NOMO-1 treated with DMSO at 0.1 percent for 48 hours (cell line): Measurements from ENCODE around the gene SRMS.

ENCODE experiments used
- DNase-seq: peaks from one replicate; lab custom pipeline; 2025; ENCODE audit not compliant: unreplicated experiment; lab: John Stamatoyannopoulos, UW

Gene SRMS

DNA sequence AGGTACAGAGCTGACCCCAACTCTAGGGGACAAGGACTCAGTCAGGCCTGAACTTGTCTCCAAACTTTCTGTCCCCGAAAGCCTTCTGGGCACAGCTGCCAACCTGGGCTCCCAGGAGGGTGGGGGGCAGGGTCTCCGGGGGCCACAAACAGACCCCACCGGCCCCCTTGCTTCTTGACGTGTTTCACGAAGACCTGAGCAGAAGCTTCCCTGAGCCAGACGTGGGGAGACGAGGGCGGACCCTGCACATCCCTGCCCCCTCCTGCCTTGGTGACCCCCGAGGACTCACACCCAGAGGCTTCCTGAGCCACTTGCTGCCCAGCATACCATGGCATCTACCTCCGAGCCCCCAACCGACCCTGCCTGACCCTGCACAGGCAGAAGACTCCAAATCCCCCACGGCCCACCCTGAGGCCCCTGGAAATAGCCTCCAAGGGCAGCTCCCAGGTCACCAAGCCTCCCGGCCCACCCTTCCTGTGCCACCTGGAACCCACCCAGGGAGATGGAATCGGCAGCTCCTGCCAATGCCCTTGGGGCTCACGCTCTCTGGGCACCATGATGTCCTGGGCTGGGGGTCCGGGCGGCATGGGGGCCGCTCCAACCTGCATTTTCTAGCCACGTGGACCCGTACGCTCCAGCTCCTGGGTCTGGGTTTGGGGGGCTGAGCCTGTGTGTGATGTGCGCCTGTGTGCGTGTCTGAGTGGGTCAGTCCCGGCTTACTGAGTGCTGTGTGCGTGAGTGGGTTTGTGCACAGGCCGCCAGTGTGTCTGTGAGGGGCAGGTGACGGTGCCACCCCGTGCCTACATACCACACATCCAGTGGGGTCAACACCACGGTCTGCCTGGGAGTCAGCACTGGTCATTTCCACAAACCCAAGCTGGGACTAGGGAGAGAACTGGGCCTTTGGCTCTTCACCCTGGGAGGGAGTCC is 7.8 kb downstream of the SRMS start:
- no peak for DNase-seq

DNA sequence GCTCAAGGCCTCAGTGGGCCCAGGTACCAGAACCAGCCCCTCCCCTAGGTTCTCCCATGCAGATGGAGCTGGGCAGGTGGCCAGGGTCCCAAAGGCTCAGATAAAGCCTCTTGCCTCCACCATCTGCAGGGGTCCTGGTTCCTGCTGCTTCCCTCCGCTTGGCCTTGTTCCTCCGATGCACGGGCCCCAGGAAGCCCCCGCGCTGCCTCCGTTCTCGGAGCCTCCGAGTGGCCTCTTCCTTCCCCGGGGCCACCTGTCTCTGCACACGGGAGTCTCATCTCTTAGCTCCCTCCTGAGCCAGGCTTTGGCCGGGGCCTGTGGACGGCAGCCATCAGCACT is 8.5 kb downstream of the SRMS start:
- no peak for DNase-seq

DNA sequence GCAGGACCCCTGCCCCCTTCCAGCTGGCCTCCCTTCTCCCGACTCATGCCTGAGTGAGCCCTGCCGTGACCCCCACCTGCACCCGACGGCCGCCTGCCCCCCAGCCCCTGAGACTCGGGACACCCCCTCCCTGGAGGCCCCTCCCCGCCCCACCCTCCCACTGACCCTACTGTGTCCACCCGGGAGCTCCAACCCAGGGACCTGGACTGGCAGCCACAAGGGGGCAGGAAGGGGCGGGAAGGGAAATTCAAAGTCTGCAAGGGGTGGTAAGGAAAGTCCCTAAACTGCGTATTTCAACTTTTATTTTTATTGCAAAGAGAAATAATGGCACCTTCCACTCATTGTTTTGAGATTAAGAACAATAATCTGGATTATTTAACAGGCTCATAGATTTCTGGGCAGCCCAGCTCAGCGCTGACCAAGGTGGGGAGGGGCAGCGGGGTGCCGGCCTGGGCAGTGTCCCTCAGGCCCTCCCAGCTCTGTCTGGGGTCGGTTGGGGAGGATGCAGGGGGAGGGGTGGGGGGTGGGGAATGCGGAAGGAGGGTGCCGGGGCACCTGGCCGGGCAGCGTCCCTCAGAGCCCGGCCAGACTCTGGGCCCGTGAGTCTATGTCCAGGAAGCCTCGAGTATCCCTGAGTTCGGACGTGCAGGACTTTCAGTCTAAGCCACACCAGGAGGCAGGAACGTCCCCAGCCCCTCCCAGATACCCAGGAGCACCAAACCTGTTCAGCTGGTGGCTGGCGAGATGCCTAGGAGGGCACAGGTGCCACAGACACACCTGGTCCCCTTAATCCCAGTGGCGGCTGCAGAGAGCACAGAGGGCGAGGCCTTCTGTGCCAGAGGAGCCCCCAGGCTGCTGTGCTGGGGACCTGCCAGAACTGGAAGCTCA is 9.1 kb downstream of the SRMS start:
- DNase-seq: no peak

DNA sequence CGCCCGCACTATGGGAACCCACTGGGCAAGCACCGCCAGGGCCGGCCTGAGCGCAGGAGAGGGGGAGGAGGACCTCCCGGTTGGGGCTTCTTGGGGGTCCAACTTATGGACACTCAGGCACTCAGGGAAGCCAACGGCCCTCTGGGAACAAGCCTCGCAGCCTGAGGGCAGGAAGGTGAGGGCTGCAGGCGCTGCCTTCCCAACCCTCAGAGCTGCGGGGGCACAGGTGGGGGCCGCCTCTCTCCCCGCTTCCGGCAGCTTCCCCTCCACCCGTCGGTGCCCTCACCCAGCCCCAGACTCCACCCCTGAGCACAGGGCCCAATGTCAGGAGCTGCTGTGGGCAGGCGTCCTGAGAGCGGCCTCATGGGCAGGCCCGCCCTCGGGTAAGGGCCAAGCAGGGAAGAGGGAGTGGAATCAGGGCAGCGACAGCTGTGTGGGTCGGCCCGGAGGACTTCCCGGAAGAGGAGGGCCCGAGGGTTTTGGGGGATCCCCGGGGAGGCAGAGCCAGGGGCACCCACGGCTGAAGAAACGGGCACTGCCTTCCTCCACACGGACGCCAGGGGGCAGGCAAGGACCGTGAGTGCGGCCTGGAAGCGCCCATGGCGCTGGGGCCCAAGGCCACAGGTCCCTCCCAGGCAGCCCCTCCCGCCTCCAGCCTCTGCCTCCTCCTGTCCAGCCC is 9.9 kb downstream of the SRMS start:
- DNase-seq: peak; percentile 98

DNA sequence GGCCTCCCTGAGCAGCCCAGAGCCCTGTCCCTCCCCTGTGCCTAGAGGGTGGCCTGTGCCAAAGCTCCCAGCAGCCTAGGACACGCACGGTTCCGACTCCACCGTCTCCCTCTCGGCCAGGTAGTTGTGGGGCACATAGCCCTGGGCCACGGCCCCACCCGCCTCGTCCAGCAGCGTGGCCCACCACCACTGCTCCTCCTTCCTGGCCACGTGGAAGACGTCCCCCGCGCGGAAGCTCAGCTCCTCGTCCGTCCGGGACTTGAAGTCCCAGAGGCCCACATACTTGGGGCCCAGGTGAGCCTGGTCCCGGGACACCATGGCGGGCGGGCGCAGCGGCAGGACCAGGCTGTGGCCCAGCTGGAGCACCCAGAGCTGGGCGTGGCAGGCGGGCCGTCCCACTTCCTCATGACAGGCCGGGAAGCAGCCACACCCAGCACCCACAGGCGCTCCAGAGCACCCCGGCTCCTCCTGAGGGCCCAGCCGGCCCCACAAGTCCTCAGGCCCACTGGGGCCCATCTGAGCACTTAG is 10.5 kb downstream of the SRMS start, which contains the start of gene PTK6:
Gene PTK6, minus strand, starts transcription at position 380 of the 528 bp plus-strand sequence. Its CDS starts 62 bp downstream, at position 318.
- DNase-seq: peak; percentile 37

DNA sequence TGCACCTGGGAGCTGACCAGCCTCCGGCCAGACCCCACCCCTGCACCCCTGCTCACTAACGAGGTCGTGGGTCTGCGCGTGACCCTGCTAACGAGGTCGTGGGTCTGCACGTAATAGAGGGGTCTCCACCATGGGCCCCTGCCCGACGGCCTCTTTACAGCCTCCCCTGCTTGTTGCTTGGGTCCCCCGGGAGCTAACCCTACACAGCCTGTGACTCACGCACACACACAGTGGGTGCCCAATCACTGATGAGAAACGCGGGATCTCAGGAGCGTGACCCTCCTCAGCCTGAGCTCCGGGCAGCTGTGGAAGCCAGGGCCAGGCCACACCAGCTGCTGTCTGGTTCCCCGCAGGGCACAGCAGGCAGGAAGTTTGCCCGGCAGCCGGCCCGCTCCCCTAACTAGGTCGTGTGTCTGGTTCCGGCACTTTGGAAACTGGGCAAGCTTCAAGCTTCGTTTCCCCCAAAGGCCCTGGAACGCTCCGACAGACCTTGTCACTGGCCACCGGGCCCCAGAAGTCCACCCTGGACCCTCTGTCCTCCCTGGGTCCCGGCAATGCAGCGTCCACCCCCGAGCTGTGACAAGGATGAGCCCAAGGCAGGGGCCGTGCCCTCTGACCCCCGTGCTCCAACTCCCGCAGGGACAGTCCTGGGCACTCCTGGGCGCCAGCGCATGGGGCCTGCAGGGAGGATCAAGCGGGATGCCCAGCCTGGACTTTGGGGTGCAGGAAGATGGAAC is 11.1 kb downstream of the SRMS start:
- DNase-seq: no peak

DNA sequence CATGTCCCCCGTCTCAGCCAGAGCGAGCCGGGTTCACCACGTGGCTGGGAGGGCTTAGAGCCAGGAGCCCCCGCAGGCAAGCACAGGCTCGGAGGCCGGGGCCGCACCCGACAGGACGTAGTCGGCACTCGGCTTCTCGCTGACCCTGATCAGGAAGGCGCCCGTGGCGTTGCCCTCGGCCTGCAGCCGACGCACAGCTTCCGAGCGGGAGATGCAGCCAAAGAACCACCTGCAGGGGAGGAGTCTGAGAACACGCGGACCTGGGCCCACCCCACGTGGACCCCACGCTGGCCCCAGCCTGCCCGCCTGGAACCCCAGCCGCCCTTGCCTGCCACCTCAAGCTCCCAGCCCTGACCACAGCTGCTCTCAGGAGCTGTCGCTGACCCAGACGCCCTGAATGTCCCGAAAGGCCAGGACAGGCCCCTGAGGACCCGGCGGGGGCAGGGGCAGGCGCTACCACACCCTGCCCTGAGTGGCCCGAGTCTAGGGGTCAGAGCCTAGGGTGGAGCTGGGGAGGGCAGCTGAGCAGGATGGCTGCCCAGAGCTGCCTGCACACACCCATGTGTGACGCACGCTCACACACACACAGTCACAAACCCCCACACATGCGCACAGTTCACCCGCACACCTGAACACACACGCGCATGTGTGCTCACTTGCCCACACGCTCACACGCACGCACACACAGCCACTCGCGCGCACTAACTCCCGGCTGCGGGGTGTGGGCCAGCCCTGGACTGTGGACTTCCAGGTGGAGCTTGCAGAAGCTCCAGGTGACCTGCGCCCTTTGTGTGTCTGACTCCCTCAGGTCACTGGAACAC is 12.5 kb downstream of the SRMS start:
- DNase-seq: no peak

DNA sequence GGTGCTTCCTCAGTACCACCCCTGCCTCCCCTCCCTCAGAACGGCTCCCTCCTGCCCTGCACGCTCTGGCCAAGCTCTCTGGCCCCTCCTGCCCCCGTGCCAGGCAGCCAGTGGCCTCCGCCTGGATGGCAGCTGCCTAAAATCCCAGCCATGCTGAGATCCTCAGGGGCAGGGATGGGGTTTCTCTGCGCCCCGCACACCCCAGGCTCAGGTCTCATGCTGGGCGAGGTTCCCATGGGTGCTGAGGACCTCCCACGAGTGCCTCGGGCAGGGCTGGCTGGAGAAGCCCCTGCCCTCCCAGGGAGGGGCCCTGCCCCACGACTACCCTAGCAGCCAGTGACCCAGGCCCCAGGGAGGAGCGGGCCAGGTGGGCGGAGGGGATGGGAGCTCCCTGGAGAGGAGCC is 13.1 kb downstream of the SRMS start:
- no peak for DNase-seq

DNA sequence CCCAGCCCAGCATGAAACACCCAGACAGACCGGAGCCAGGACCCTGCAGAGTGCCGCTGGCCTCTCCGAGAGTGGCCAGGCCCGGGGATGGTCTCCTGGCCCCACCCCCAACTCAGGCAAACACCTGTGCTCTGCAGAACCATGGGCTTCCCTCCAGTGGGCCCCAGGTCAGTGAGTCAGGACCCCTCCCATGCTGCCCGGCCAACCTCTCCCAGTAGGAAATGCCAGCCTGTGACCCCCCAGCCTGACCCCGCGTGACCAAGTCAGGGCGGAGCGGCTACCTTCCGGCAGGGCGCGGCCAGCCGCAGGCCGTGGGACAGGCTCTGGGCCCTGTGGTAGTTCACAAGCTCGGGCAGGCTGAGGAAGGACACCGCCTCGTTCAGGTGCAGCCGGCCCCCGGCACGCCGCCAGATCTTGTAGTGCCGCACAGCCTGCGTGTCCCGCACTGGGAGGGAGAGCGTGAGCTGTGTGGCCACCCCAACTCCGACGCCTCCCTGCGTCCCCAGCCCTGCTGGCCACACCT is 13.6 kb downstream of the SRMS start:
- no peak for DNase-seq

DNA sequence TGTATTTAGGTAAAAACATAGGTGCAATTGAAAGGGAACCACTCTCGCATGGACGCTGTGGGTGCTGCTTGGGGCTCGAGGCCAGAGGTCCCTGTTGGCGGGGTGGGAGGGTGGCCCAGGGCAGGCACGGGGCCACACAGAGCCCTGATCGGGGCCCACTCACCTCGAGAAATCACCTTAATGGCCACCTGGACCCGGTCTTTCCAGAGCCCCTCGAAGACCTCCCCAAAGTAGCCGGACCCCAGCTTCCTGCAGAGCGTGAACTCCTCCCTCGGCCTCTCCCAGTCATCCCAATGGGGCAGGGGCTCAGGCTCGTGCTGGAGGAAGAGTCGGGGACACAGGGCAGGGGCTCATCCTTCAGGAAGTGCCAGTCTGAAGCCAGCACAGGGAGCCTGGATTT is 14.2 kb downstream of the SRMS start:
- no peak for DNase-seq

DNA sequence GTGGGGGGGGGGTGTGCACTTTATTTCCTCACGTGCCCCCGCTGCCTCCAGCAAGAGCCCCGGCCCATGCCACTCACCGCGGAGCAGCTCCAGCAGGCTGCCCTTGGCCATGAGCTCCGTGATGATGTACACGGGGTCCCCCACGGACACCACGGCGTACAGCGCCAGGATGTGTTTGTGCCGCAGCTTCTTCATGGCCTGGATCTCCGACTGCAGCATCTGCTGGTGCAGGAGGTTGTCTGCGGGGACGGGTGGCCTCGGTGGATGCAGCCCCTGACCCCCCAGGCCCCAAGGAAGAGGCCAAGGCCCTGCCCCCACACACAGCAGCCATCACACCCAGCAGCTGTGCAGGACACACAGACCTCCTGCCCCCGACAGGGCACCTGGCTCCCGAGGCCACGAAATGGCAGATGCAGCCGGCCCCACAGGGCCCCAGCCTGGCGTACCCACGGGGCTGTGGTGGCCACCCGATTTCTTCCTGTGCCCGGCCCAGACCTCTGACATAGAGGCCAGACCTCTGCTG is 15.0 kb downstream of the SRMS start:
- DNase-seq: no peak

DNA sequence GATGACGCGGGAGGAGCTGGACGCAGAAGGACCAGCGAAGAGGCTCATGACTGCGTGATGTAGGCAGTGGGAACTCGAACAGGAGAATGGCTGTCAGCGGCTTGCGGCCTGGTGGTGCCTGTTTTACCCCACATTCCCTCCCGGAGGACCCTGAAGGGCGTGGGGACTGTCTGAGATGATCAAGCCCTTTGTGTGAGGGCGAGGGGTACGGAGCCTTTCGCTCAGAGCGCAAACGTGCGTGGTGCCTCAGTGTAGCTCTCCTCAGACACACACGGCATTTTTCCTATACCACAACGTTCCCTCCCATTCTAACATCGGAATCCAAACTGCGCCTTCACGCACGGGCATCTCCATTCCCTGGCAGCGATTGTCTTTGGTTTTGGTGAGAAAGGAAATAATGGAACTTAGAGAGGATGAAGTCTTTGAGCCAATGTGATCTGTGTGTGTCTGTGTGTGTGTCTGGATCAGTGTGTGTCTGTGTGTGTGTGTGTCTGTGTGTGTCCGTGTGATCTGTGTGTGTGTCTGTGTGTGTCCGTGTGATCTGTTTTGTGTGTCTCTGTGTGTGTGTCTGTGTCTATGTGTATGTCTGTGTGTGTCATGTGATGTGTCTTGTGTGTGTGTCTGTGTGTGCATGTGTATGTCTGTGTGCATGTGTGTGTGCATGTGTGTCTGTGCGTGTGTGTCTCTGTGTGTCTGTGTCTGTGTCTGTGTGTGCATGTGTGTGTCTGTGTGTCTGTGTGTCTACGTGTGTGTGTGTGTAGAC is 15.7 kb downstream of the SRMS start:
- no peak for DNase-seq

DNA sequence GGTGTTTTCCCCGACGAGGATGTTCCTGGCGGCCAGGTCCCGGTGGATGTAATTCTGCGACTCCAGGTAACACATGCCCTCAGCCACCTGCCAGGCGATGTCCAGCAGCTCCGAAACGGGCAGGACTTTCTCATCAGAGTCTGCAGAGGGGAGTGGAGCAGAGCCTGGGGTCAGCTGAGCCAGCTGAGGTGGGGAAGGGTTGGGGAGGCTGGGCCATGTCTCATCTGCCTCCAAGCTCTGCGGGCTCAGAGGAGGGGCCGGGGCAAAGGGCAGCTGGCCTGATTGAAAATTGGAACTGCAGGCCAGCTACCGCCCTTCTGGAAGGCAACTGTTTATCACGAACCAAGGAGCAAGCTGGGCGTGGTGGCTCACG is 16.8 kb downstream of the SRMS start:
- no peak for DNase-seq

DNA sequence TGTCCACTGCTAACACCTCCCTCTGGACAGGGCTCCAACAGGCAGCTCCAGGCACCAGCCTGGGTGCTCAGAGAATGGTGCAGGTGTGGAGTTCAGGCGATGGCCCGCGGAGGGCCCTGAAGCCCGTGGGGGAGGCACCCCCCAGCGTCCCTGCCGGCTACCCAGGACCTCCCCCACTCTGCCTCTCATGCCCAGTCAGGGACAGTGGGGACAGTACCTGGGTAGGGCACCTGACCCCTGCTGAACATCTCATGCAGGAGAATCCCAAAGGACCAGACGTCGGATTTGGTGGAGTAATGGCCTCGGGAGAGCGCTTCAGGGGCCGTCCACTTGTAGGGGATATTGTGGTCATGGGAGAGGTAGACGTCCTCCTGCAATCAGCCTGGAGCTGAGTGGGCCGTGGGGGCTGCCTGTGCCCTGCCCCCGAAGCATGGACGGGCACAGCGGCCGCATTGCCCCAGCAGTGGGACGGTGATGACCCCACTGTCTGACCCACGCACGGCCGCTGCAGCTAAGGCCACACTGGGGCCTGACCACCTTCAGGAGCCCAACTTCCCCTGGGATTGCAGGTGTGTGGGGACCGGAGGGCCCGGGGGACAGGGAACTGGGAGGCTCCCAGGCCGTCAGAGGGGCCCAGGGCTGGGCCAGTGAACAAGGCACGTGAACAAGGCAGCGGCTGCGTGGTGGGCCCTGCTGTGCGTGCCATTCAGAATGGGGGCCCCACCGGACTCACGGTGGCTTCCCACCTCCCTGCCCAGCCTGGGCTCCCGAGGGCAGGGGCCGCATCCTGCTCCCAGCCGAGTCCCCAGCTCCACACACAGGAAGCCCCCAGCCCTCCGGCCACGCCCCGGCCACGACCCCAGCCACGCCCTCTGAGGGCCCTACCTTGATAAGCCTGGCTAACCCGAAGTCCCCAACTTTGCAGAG is 17.4 kb downstream of the SRMS start:
- no peak for DNase-seq

DNA sequence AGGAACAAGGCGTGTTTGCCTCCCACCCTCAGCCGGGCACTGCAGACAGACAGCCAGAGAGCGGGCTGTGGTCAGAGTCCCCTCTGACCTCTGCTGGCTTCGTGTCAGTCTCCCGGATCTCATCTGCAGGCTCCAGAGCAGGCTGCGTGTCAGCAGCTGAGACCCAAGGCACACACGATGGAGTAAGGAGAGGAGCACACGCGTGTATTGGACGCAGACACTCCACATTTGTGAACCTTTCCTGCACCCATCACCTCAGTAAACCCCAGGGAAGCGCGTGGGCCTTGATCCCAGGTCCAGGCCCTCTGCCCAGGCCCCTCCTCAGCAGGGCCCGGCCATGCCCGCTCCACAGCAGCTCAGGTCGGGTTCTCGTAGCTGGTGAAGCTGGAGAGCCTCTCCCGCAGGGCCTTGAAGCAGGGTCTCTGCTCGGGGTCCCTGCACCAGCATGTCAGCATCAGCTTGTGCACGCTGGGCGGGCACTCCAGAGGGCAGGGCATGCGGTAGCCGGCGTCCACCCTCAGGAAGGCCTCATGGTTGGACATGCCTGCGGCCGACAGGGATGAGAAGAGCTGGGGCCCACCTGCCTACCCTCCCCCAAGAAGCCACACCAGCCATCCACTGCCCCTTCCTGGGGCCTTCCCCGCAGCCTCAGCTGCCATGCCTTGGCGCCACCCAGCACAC is 18.2 kb downstream of the SRMS start:
- DNase-seq: no peak

DNA sequence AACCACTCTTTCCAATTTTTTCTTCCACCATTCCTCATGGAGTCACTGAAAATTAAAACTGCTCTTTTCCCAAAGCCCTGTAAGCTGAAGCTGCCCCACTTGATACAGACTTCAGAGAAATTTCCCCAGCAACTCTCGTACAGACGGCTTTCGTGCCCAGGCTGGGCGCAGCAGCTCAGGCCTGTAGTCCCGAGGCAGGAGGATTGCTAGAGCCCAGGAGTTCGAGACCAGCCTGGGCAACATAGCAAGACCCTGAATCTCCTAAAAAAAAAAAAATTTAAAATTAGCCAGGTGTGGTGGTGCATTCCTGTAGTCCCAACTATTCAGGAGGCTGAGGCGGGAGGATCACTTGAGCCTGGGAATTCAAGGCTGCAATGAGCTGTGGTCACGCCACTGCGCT is 20.4 kb downstream of the SRMS start:
- no peak for DNase-seq

DNA sequence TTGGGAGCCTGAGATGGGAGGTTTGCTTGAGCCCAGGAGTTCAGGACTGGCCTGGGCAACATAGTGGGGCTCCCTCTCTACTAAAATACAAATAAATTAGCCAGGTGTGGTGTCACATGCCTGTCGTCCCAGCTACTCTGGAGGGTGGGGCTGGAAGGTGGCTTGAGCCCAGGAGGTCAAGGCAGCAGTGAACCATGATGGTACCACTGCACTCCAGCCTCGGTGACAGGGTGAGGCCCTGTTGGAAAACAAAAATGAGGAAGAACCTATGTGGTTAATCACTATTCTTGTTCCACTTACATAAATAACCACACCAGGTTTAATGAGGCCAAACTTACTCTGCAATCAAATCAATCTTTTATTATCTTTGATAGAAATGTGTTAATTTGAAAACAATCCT is 21.6 kb downstream of the SRMS start:
- peak; percentile 61 for DNase-seq
